ENCODE results near the gene PACS1. TPM values are rescaled to one million over a fixed set of nuclear protein-coding genes. Genes with fewer than 3 reads are reported as not detected.

Gene PACS1
- total and polyA plus RNA-seq, 2 donors (not counting 1 experiment from before 2014, with no cell fraction given) = 131 to 303 TPM

DNA sequence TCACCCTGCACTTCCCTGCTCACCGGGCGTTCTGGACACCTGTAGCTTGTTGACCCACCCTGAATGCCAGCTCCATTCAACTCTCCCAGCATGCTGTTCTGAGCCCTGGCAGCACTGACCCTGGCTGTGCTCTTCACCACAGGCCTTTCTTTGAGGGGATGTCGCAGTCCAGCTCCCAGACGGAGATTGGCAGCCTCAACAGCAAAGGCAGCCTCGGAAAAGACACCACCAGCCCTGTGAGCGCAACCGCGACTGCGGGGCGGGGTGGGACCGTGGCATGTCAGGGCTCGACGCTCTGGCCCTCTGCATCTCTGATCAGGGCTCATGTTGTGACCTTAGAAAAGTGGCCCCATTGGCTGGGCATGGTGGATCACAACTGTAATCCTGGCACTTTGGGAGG lies 150.9 kb downstream of the PACS1 start:
- POLR2A ChIA-PET = no interaction called here
- CTCF ChIA-PET = interaction anchor here (0.6 to 4.4 kb wide), 7 partner anchors 16 to 231 kb away, joined by 3 to 31 read pairs (median 3); no protein-coding TSS in a partner anchor
- no peak for DNase-seq
- Mint-ChIP-seq H3K9me3 (ENCODE audit: insufficient read depth) (no peaks in the 10 kb centered on the region), H3K27me3 (no peaks in the 10 kb centered on the region), H3K27ac (peak overlapping the region; percentile 65), H3K4me3 (no peak overlapping the region), H3K4me1 (peaks cover 16% of the 10 kb centered on the region)
- no peaks in the 10 kb centered on the region for H3K27me3 ChIP-seq (replicated peaks in 1 of 4; ENCODE audit: control extremely low read depth in 1 of 4, control insufficient read depth in 3 of 4, insufficient read depth in 4 of 4, low read length in 3 of 4)
- no peaks in the 10 kb centered on the region for H3K9me3 ChIP-seq (ENCODE audit: control extremely low read depth in 1 of 3, control insufficient read depth in 2 of 3, insufficient read depth in 1 of 3, low read length in 2 of 3)
- ATAC-seq (ENCODE audit: low read depth) = no peak
- peaks cover 10 to 14% of the 10 kb centered on the region in 2 donors for H3K4me1 ChIP-seq (ENCODE audit: control insufficient read depth in 2 of 2, insufficient read depth in 2 of 2, low read length in 2 of 2)
- H3K36me3 ChIP-seq (replicated peaks in 1 of 2; ENCODE audit: control extremely low read depth in 1 of 2, control insufficient read depth in 1 of 2, extremely low read depth in 1 of 2, insufficient read depth in 2 of 2, low read length in 1 of 2) = peaks cover 13 to 78% of the 10 kb centered on the region in 2 experiments
- no peak overlapping the region for H2AFZ ChIP-seq (ENCODE audit: insufficient read depth, low read depth, low read length, poor library complexity, severe bottlenecking)
- intact Hi-C loops (cut with micrococcal nuclease) = no loop called here
- no peak overlapping the region for H3K4me2 ChIP-seq (replicated peaks; ENCODE audit: low read depth, low read length, poor library complexity, severe bottlenecking)
- no peak for TF ChIP-seq EZH2 (IDR thresholded peaks at IDR 0.05; ENCODE audit: borderline replicate concordance, insufficient read depth, low read depth, low read length, poor library complexity, severe bottlenecking)
- TF ChIP-seq, protein P1, sequence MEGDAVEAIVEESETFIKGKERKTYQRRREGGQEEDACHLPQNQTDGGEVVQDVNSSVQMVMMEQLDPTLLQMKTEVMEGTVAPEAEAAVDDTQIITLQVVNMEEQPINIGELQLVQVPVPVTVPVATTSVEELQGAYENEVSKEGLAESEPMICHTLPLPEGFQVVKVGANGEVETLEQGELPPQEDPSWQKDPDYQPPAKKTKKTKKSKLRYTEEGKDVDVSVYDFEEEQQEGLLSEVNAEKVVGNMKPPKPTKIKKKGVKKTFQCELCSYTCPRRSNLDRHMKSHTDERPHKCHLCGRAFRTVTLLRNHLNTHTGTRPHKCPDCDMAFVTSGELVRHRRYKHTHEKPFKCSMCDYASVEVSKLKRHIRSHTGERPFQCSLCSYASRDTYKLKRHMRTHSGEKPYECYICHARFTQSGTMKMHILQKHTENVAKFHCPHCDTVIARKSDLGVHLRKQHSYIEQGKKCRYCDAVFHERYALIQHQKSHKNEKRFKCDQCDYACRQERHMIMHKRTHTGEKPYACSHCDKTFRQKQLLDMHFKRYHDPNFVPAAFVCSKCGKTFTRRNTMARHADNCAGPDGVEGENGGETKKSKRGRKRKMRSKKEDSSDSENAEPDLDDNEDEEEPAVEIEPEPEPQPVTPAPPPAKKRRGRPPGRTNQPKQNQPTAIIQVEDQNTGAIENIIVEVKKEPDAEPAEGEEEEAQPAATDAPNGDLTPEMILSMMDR (IDR thresholded peaks at IDR 0.05) = no peak
- H3K79me2 ChIP-seq (ENCODE audit: control insufficient read depth, insufficient read depth, low read length) = peaks cover 9% of the 10 kb centered on the region
- peak overlapping the region; percentile 6 to 94 for H3K27ac ChIP-seq (ENCODE audit: low read length in 2 of 2)
- H3K4me3 ChIP-seq (ENCODE audit: control extremely low read depth in 1 of 5, extremely low read depth in 1 of 5, insufficient read depth in 1 of 5, low read depth in 2 of 5, low read length in 4 of 5) = no peak overlapping the region
- H4K20me1 ChIP-seq (ENCODE audit: control insufficient read depth, insufficient read depth, low read length, poor library complexity, severe bottlenecking) = peaks cover 7% of the 10 kb centered on the region
- 99% methylated on average over 13 of the region's 13 CpGs for WGBS (ENCODE audit: insufficient coverage)
- no peak overlapping the region for H3K9ac ChIP-seq (ENCODE audit: low read length)

DNA sequence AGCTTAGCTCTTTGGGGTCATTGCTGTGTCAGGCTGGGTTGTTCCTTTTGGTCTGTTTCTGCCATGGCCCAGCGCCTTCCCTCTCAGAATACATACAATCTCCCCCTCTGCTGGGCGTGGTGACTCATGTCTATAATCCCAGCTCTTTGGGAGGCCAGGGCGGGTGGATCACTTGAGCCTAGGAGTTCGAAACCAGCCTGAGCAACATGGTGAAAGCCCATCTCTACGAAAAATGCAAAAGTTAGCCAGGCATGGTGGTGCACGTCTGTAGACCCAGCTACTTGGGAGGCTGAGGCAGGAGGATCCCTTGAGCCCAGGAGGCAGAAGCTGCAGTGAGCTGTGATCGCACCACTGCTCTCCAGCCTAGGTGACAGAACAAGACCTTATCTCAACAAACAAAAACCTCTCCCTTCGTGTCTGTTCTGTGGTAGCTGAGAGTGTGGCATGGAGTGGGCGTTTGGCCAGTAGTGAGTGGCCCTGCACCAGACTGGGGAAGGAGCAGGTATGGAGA lies 151.7 kb downstream of the PACS1 start:
- ChIA-PET POLR2A (interaction anchor here (0.8 to 1.3 kb wide), 2 partner anchors 34 to 46 kb away, joined by 3 to 6 read pairs; partner anchors contain the start of gene RAB1B), CTCF (interaction anchor here (0.6 to 4.4 kb wide), 19 partner anchors 15 to 232 kb away, joined by 3 to 31 read pairs (median 4); partner anchors contain the start of gene YIF1A)
- H3K4me1 ChIP-seq (ENCODE audit: control insufficient read depth in 2 of 2, insufficient read depth in 2 of 2, low read length in 2 of 2) = peaks cover 10 to 14% of the 10 kb centered on the region in 2 donors
- Mint-ChIP-seq H3K27ac (peak overlapping the region; percentile 91), H3K4me3 (no peak overlapping the region), H3K9me3 (ENCODE audit: insufficient read depth) (no peaks in the 10 kb centered on the region), H3K4me1 (peaks cover 16% of the 10 kb centered on the region), H3K27me3 (no peaks in the 10 kb centered on the region)
- peak overlapping the region; percentile 94 to 95 for H3K27ac ChIP-seq (ENCODE audit: low read length in 2 of 2)
- H3K4me2 ChIP-seq (replicated peaks; ENCODE audit: low read depth, low read length, poor library complexity, severe bottlenecking) = peak overlapping the region; percentile 49
- peaks cover 13 to 77% of the 10 kb centered on the region in 2 experiments for H3K36me3 ChIP-seq (replicated peaks in 1 of 2; ENCODE audit: control extremely low read depth in 1 of 2, control insufficient read depth in 1 of 2, extremely low read depth in 1 of 2, insufficient read depth in 2 of 2, low read length in 1 of 2)
- H2AFZ ChIP-seq (ENCODE audit: insufficient read depth, low read depth, low read length, poor library complexity, severe bottlenecking) = no peak overlapping the region
- H3K4me3 ChIP-seq (ENCODE audit: control extremely low read depth in 1 of 5, extremely low read depth in 1 of 5, insufficient read depth in 1 of 5, low read depth in 2 of 5, low read length in 4 of 5) = no peak overlapping the region
- H4K20me1 ChIP-seq (ENCODE audit: control insufficient read depth, insufficient read depth, low read length, poor library complexity, severe bottlenecking) = peaks cover 7% of the 10 kb centered on the region
- TF ChIP-seq, protein P1 (IDR thresholded peaks at IDR 0.05) = no peak
- TF ChIP-seq EZH2 (IDR thresholded peaks at IDR 0.05; ENCODE audit: borderline replicate concordance, insufficient read depth, low read depth, low read length, poor library complexity, severe bottlenecking) = no peak
- no peak overlapping the region for H3K9ac ChIP-seq (ENCODE audit: low read length)
- intact Hi-C loops (cut with micrococcal nuclease) = loop anchor here (1.0 kb wide), 4 partner anchors 37 to 169 kb away; partner anchors contain the start of gene SF3B2
- no peaks in the 10 kb centered on the region for H3K27me3 ChIP-seq (replicated peaks in 1 of 4; ENCODE audit: control extremely low read depth in 1 of 4, control insufficient read depth in 3 of 4, insufficient read depth in 4 of 4, low read length in 3 of 4)
- no peak for ATAC-seq (ENCODE audit: low read depth)
- H3K9me3 ChIP-seq (ENCODE audit: control extremely low read depth in 1 of 3, control insufficient read depth in 2 of 3, insufficient read depth in 1 of 3, low read length in 2 of 3) = no peaks in the 10 kb centered on the region
- WGBS (ENCODE audit: insufficient coverage) = 78% methylated on average over 5 of the region's 9 CpGs
- peak; percentile 38 for DNase-seq
- H3K79me2 ChIP-seq (ENCODE audit: control insufficient read depth, insufficient read depth, low read length) = peaks cover 9% of the 10 kb centered on the region
